Vagina (tissue), 2 donors: ENCODE data around the gene IDUA. TPM values are rescaled to one million over a fixed set of nuclear protein-coding genes. Genes with fewer than 3 reads are reported as not detected.
A peak's percentile ranks its signal among the peaks of the same experiment; 100 is the strongest.

Source experiments
- DNase-seq, 2 donors: peaks; one replicate each; pipeline ENCODE4 v3.0.0-alpha.2; 2017; ENCODE audit errors: extremely low spot score in 2 of 2
- H3K27ac ChIP-seq: fragments of 200-600 bp; sonication (generic); one replicate; pipeline ENCODE4 v1.5.1; 2019
- H3K27me3 ChIP-seq: fragments of 200-600 bp; sonication (generic); one replicate; pipeline ENCODE4 v1.5.1; 2019
- H3K36me3 ChIP-seq, 2 donors: fragments of 200-600 bp; sonication (generic); one replicate each; pipeline ENCODE4 v1.5.1; 2017 to 2019
- H3K4me1 ChIP-seq: fragments of 200-600 bp; sonication (generic); one replicate; pipeline ENCODE4 v1.5.1; 2019
- H3K4me3 ChIP-seq, 2 donors: fragments of 200-600 bp; sonication (generic); 1 replicate in 1 of 2; 2 replicates in 1 of 2; pipeline ENCODE4 v1.5.1; 2016 to 2019
- H3K9me3 ChIP-seq: fragments of 200-600 bp; sonication (generic); one replicate; pipeline ENCODE4 v1.5.1; 2019
- POLR2A ChIP-seq, 2 donors: fragments of 450-650 bp; IDR thresholded peaks; one replicate each; pipeline ENCODE4 v1.6.1; 2017; ENCODE audit warnings: antibody characterized with exemption in 2 of 2, mild to moderate bottlenecking in 2 of 2, moderate library complexity in 2 of 2
- POLR2AphosphoS5 ChIP-seq, 2 donors: sonication (generic); formaldehyde crosslinking; IDR thresholded peaks; one replicate each; pipeline ENCODE4 v1.9.0; 2017; ENCODE audit warnings: antibody characterized with exemption in 2 of 2, mild to moderate bottlenecking in 2 of 2, low read depth in 1 of 2; ENCODE audit not compliant: insufficient read depth in 1 of 2
- intact Hi-C: fragments of 100-400 bp; cut with DNase I; formaldehyde crosslinking; loops from one replicate; pipeline ENCODE4 v1.15.1; 2023
- total RNA-seq: library from RNA; depleted of rRNA; stranded (reverse); fragments of >200 nt; gene quantifications from one replicate; pipeline ENCODE4 v1.2.3, GENCODE V29; 2016
- TF ChIP-seq, protein P1 (sequence below), 3 experiments: fragments of 450-650 bp in 2 of 3; fragments of 200-600 bp in 1 of 3; sonication (generic) in 1 of 3; IDR thresholded peaks; one replicate each; pipeline ENCODE4 v1.5.1; 2017 to 2019; ENCODE audit warnings: antibody characterized with exemption in 3 of 3, mild to moderate bottlenecking in 2 of 3, moderate library complexity in 2 of 3

Gene IDUA
- total RNA-seq, 1 donor from 2014 or later = 28.0 TPM

GRCh38 chr4:1035510-1035909 lies 48.7 kb downstream of the IDUA start:
- intact Hi-C loops = no loop called here
- no peaks in the 10 kb centered on the region for H3K27me3 ChIP-seq
- DNase-seq = no peak

GRCh38 chr4:1036095-1036494 lies 49.3 kb downstream of the IDUA start:
- Histone ChIP-seq H3K36me3 (no peaks in the 10 kb centered on the region), H3K4me3 (no peak overlapping the region), H3K27ac (no peak overlapping the region), H3K27me3 (no peaks in the 10 kb centered on the region), H3K4me1 (peaks cover 40% of the 10 kb centered on the region), H3K9me3 (no peaks in the 10 kb centered on the region)
- TF ChIP-seq, protein P1, sequence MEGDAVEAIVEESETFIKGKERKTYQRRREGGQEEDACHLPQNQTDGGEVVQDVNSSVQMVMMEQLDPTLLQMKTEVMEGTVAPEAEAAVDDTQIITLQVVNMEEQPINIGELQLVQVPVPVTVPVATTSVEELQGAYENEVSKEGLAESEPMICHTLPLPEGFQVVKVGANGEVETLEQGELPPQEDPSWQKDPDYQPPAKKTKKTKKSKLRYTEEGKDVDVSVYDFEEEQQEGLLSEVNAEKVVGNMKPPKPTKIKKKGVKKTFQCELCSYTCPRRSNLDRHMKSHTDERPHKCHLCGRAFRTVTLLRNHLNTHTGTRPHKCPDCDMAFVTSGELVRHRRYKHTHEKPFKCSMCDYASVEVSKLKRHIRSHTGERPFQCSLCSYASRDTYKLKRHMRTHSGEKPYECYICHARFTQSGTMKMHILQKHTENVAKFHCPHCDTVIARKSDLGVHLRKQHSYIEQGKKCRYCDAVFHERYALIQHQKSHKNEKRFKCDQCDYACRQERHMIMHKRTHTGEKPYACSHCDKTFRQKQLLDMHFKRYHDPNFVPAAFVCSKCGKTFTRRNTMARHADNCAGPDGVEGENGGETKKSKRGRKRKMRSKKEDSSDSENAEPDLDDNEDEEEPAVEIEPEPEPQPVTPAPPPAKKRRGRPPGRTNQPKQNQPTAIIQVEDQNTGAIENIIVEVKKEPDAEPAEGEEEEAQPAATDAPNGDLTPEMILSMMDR (IDR thresholded peaks at IDR 0.05) = no peak
- TF ChIP-seq POLR2AphosphoS5 (IDR thresholded peaks at IDR 0.05; ENCODE audit: insufficient read depth in 1 of 2, low read depth in 1 of 2) (no peak), POLR2A (IDR thresholded peaks at IDR 0.05) (no peak)
- DNase-seq = no peak
- intact Hi-C loops = no loop called here

More at GRCh38 chr4:1035510-1035909, 48.7 kb downstream of the IDUA start:
- Histone ChIP-seq H3K4me3 (no peak overlapping the region), H3K36me3 (no peaks in the 10 kb centered on the region), H3K9me3 (no peaks in the 10 kb centered on the region), H3K27ac (no peak overlapping the region), H3K4me1 (peaks cover 36% of the 10 kb centered on the region)
- TF ChIP-seq, protein P1 (IDR thresholded peaks at IDR 0.05) = no peak
- TF ChIP-seq POLR2AphosphoS5 (IDR thresholded peaks at IDR 0.05; ENCODE audit: insufficient read depth in 1 of 2, low read depth in 1 of 2) = no peak

DNA sequence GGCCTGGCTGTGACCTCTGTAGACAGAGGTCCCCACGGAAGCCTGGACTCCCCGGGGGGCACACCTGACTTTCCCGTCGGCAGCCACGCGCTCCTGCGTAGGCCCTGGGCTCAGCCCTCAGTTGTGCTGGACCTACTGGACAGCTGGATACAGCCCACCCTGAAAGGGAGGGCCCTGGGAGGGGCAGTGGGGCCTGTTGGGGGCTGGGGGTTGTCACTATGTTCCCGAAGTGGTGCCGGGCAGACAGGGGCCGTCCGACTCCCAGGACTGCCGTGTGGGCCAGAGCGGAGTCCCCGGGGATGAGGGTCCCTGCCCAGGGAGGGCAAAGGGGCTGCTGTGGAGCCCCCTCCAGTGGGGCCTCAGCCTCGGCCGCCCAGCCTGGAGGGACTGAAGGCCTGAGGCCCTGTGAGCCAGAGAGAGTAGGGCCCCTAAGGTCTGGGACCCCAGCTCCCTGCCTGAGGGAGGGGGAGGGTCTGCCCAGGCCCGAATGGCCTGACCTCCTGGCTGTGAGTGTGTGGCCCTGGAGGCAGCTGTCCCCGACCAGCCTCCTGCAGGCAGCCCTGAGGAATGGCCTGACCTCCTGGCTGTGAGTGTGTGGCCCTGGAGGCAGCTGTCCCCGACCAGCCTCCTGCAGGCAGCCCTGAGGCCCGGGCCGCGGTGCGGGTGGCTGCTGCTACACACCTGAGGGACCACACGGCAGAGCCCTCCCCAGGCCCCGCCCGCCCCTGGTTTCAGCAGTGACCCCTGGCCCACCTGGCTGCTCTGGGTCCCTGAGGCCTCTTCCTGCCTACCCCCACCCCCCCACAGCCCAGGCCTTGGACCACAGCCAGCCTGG lies 50.3 kb downstream of the IDUA start:
- Histone ChIP-seq H3K27me3 (no peaks in the 10 kb centered on the region), H3K36me3 (no peaks in the 10 kb centered on the region), H3K27ac (no peak overlapping the region), H3K4me1 (peaks cover 50% of the 10 kb centered on the region), H3K4me3 (no peak overlapping the region), H3K9me3 (no peaks in the 10 kb centered on the region)
- intact Hi-C loops = no loop called here
- TF ChIP-seq POLR2AphosphoS5 (IDR thresholded peaks at IDR 0.05; ENCODE audit: insufficient read depth in 1 of 2, low read depth in 1 of 2) (no peak), POLR2A (IDR thresholded peaks at IDR 0.05) (no peak)
- TF ChIP-seq, protein P1 (IDR thresholded peaks at IDR 0.05) = no peak
- DNase-seq = no peak

GRCh38 chr4:1038948-1039492 lies 52.2 kb downstream of the IDUA start:
- no peaks in the 10 kb centered on the region for H3K36me3 ChIP-seq
- peaks cover 53% of the 10 kb centered on the region for H3K4me1 ChIP-seq
- H3K4me3 ChIP-seq = no peak overlapping the region
- no peaks in the 10 kb centered on the region for H3K9me3 ChIP-seq
- H3K27me3 ChIP-seq = no peaks in the 10 kb centered on the region
- H3K27ac ChIP-seq = peak overlapping the region; percentile 60
- no peak for DNase-seq
- intact Hi-C loops = no loop called here
- TF ChIP-seq POLR2A (IDR thresholded peaks at IDR 0.05) (no peak), POLR2AphosphoS5 (IDR thresholded peaks at IDR 0.05; ENCODE audit: insufficient read depth in 1 of 2, low read depth in 1 of 2) (no peak)
- TF ChIP-seq, protein P1 (IDR thresholded peaks at IDR 0.05) = no peak
